ENCODE data around the gene TNNT1. TPM values are rescaled to one million over a fixed set of nuclear protein-coding genes. Genes with fewer than 3 reads are reported as not detected.

Gene TNNT1
- total RNA-seq, 2 experiments from 2014 or later = 0.32 TPM; not detected in 1

GRCh38 chr19:55118401-55118991, 30.5 kb downstream of the TNNT1 start:
- no peaks in the 10 kb centered on the region for H3K9me3 Mint-ChIP-seq
- peak overlapping the region; percentile 100 for H3K4me3 Mint-ChIP-seq
- peak overlapping the region; percentile 97 for H3K27ac Mint-ChIP-seq
- H3K27me3 Mint-ChIP-seq = peaks cover 11% of the 10 kb centered on the region
- H3K36me3 Mint-ChIP-seq (ENCODE audit: low read depth) = peaks cover 11% of the 10 kb centered on the region
- ChIA-PET POLR2A (interaction anchor here (0.6 kb wide), 1 partner anchor 53 kb away, joined by 7 read pairs; no protein-coding TSS in a partner anchor), CTCF (interaction anchor here (1.1 to 1.2 kb wide), 2 partner anchors 31 to 385 kb away, joined by 3 read pairs; no protein-coding TSS in a partner anchor)
- DNase-seq = peak; percentile 30
- peaks cover 38% of the 10 kb centered on the region for H3K4me1 Mint-ChIP-seq

DNA sequence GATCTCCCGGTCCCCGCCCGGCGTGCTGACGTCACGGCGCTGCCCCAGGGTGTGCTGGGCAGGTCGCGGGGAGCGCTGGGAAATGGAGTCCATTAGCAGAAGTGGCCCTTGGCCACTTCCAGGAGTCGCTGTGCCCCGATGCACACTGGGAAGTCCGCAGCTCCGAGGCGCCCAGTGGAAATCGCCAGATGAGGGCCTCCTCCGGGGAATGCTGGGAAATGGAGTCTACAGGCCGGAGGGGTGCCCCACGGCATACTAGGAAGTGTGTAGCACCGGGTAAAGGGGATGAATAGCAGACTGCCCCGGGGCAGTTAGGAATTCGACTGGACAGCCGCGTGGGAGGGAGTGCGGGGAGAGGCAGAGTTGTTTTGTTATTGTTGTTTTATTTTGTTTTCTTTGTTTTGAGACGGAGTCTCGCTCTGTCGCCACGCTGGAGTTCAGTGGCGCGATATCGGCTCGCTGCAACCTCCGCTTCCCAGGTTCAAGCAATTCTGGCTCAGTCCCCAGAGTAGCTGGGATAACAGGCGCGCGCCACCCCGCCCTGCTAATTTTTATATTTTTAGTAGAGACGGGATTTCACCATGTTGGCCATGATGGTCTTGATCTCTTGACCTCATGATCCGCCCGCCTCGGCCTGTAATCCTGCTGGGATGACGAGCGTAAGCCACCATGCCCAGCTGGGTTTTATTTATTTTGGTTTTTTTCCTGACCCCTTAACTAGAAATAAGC, 31.2 kb downstream of the TNNT1 start:
- ChIA-PET POLR2A (interaction anchor here (0.6 to 1.0 kb wide), 3 partner anchors 32 to 135 kb away, joined by 3 to 7 read pairs (median 5); no protein-coding TSS in a partner anchor), CTCF (interaction anchor here (1.1 to 1.2 kb wide), 2 partner anchors 30 to 386 kb away, joined by 3 read pairs; no protein-coding TSS in a partner anchor)
- peak overlapping the region; percentile 100 for H3K4me3 Mint-ChIP-seq
- H3K9me3 Mint-ChIP-seq = no peaks in the 10 kb centered on the region
- peaks cover 38% of the 10 kb centered on the region for H3K4me1 Mint-ChIP-seq
- peak; percentile 98 for DNase-seq
- H3K27me3 Mint-ChIP-seq = peaks cover 8% of the 10 kb centered on the region
- peak overlapping the region; percentile 97 for H3K27ac Mint-ChIP-seq
- H3K36me3 Mint-ChIP-seq (ENCODE audit: low read depth) = peaks cover 11% of the 10 kb centered on the region

DNA sequence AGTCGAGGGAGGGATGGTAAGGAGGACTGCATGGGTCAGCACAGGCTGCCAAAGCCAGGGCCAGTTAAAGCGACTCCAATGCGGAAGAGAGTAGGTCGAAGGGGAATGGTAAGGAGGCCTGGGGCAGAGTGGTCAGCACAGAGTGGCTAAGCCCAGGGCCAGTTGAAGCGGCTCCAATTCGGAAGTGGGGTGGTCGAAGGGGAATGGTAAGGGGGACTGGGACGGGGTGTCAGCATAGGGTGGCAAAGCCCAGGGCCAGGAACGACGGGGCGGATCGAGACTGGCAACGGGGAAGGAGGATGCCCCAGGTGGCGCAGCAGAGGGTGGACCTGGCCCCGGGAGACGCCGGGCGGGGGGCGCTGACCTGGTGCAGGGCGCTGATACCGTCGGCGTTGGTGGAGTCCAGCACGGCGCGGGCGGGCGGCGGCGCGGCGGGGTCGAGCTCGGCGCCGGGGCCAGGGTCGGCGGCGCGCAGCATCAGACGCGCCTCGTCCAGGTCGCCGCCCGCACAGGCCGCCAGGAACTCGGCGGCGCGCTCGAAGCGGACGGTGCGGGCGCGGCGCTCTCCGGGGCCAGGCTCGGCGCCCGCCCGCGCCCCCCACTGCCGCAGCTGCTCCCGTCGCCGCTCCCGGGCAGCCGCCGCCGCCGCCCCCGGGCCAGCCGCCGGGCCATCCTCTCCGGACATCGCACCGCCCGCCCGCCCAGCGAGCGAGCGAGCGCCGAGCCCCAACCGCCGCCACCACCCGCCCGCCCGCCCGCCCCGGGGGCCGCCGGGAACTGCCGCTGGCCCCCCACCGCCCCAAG, 31.9 kb downstream of the TNNT1 start, which contains the start of gene PPP1R12C:
PPP1R12C (minus strand) TSS at position 779 of the 804 bp plus-strand sequence; CDS start at position 685, 94 bp downstream.
- peaks cover 11% of the 10 kb centered on the region for H3K36me3 Mint-ChIP-seq (ENCODE audit: low read depth)
- DNase-seq = peak; percentile 16
- peaks cover 38% of the 10 kb centered on the region for H3K4me1 Mint-ChIP-seq
- peaks cover 8% of the 10 kb centered on the region for H3K27me3 Mint-ChIP-seq
- CTCF ChIA-PET = interaction anchor here (0.9 to 1.2 kb wide), 3 partner anchors 11 to 387 kb away, joined by 3 to 4 read pairs (median 3); no protein-coding TSS in a partner anchor
- POLR2A ChIA-PET = interaction anchor here (1.0 kb wide), 2 partner anchors 32 to 136 kb away, joined by 3 to 5 read pairs; no protein-coding TSS in a partner anchor
- peak within 1 kb of the TSS; percentile 100 for H3K4me3 Mint-ChIP-seq
- H3K27ac Mint-ChIP-seq = peak within 1 kb of the TSS; percentile 97
- no peaks in the 10 kb centered on the region for H3K9me3 Mint-ChIP-seq

DNA sequence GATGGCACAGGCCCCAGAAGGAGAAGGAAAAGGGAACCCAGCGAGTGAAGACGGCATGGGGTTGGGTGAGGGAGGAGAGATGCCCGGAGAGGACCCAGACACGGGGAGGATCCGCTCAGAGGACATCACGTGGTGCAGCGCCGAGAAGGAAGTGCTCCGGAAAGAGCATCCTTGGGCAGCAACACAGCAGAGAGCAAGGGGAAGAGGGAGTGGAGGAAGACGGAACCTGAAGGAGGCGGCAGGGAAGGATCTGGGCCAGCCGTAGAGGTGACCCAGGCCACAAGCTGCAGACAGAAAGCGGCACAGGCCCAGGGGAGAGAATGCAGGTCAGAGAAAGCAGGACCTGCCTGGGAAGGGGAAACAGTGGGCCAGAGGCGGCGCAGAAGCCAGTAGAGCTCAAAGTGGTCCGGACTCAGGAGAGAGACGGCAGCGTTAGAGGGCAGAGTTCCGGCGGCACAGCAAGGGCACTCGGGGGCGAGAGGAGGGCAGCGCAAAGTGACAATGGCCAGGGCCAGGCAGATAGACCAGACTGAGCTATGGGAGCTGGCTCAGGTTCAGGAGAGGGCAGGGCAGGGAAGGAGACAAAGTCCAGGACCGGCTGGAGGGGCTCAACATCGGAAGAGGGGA, 32.7 kb downstream of the TNNT1 start:
- no peaks in the 10 kb centered on the region for H3K9me3 Mint-ChIP-seq
- ChIA-PET POLR2A (no interaction called here), CTCF (interaction anchor here (0.9 to 1.1 kb wide), 3 partner anchors 10 to 39 kb away, joined by 3 to 4 read pairs (median 3); no protein-coding TSS in a partner anchor)
- peak overlapping the region; percentile 96 for H3K27ac Mint-ChIP-seq
- DNase-seq = peak; percentile 61
- peaks cover 38% of the 10 kb centered on the region for H3K4me1 Mint-ChIP-seq
- H3K36me3 Mint-ChIP-seq (ENCODE audit: low read depth) = peaks cover 11% of the 10 kb centered on the region
- peak overlapping the region; percentile 97 for H3K4me3 Mint-ChIP-seq
- peaks cover 5% of the 10 kb centered on the region for H3K27me3 Mint-ChIP-seq

DNA sequence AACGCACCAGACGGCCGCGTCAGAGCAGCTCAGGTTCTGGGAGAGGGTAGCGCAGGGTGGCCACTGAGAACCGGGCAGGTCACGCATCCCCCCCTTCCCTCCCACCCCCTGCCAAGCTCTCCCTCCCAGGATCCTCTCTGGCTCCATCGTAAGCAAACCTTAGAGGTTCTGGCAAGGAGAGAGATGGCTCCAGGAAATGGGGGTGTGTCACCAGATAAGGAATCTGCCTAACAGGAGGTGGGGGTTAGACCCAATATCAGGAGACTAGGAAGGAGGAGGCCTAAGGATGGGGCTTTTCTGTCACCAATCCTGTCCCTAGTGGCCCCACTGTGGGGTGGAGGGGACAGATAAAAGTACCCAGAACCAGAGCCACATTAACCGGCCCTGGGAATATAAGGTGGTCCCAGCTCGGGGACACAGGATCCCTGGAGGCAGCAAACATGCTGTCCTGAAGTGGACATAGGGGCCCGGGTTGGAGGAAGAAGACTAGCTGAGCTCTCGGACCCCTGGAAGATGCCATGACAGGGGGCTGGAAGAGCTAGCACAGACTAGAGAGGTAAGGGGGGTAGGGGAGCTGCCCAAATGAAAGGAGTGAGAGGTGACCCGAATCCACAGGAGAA, 33.5 kb downstream of the TNNT1 start:
- Mint-ChIP-seq H3K27ac (peak overlapping the region; percentile 96), H3K9me3 (no peaks in the 10 kb centered on the region), H3K4me3 (peak overlapping the region; percentile 97), H3K36me3 (ENCODE audit: low read depth) (peaks cover 13% of the 10 kb centered on the region), H3K4me1 (peaks cover 40% of the 10 kb centered on the region), H3K27me3 (peaks cover 5% of the 10 kb centered on the region)
- ChIA-PET CTCF (interaction anchor here (0.9 to 1.0 kb wide), 2 partner anchors 30 to 40 kb away, joined by 3 read pairs; no protein-coding TSS in a partner anchor), POLR2A (no interaction called here)
- DNase-seq = no peak

DNA sequence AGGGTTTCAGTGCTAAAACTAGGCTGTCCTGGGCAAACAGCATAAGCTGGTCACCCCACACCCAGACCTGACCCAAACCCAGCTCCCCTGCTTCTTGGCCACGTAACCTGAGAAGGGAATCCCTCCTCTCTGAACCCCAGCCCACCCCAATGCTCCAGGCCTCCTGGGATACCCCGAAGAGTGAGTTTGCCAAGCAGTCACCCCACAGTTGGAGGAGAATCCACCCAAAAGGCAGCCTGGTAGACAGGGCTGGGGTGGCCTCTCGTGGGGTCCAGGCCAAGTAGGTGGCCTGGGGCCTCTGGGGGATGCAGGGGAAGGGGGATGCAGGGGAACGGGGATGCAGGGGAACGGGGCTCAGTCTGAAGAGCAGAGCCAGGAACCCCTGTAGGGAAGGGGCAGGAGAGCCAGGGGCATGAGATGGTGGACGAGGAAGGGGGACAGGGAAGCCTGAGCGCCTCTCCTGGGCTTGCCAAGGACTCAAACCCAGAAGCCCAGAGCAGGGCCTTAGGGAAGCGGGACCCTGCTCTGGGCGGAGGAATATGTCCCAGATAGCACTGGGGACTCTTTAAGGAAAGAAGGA, 34.4 kb downstream of the TNNT1 start:
- peaks cover 16% of the 10 kb centered on the region for H3K36me3 Mint-ChIP-seq (ENCODE audit: low read depth)
- POLR2A ChIA-PET = no interaction called here
- CTCF ChIA-PET = no interaction called here
- peaks cover under 1% of the 10 kb centered on the region for H3K27me3 Mint-ChIP-seq
- no peak for DNase-seq
- H3K9me3 Mint-ChIP-seq = no peaks in the 10 kb centered on the region
- H3K4me3 Mint-ChIP-seq = peak overlapping the region; percentile 97
- peak overlapping the region; percentile 80 for H3K27ac Mint-ChIP-seq
- peaks cover 35% of the 10 kb centered on the region for H3K4me1 Mint-ChIP-seq

DNA sequence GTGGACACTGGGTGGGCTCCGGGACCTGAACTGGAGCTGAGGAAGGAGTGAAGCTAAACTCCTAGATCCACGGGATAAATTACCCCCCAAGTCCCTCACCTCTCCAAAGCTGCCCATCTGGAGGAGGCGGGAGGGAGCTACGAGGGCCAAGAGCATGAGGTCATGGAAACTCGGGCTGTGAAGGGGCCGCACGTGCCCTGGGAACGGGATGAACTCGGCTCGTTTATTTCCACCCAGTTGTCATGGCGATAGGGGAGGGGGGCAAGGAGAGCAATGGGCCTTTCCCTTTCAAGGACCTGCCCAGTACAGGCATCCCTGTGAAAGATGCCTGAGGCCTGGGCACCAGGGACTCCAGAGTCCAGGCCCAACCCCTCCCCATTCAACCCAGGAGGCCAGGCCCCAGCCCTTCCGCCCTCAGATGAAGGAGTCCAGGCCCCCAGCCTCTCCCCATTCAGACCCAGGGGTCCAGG, 35.4 kb downstream of the TNNT1 start:
- H3K27ac Mint-ChIP-seq = no peak overlapping the region
- no peak for DNase-seq
- peaks cover 22% of the 10 kb centered on the region for H3K36me3 Mint-ChIP-seq (ENCODE audit: low read depth)
- H3K27me3 Mint-ChIP-seq = no peaks in the 10 kb centered on the region
- ChIA-PET POLR2A (no interaction called here), CTCF (no interaction called here)
- no peak overlapping the region for H3K4me3 Mint-ChIP-seq
- H3K9me3 Mint-ChIP-seq = no peaks in the 10 kb centered on the region
- H3K4me1 Mint-ChIP-seq = peaks cover 30% of the 10 kb centered on the region

DNA sequence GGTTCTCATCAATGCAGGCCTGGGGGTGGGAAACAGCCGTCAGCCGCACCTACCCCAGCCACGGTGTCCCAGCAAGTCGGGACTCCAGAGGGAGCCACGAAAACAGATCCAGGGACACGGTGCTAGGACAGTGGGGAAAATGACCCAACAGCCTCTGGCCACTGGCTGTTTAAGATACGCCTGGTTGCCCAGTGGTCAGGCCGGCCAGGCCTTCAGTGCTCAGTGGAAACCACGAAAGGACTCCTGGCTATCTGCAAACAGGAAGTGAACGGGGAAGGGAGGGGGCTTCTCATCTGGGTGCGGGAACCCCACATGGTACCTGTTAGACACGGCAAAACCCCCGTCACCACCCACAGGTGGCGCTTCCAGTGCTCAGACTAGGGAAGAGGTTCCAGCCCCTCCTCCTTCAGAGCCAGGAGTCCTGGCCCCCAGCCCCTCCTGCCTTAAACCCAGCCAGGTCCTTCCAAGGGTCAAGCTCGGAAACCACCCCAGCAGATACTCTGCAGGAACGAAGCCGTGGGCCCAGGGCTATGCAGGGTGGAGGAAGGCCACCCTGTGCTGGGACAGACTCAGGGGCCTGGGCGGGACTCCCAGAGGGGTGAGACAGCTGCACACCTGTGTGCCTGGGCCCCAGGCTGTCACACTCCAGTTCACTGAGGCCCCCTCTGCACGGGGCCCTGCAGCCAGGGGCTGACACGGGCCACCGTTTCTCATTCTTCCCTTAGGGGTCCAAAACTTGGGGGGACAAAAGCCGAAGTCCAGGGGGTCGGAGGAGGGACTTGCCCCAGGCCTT, 36.0 kb downstream of the TNNT1 start:
- Mint-ChIP-seq H3K27ac (no peak overlapping the region), H3K4me1 (peaks cover 26% of the 10 kb centered on the region), H3K27me3 (no peaks in the 10 kb centered on the region), H3K9me3 (no peaks in the 10 kb centered on the region), H3K36me3 (ENCODE audit: low read depth) (peaks cover 25% of the 10 kb centered on the region), H3K4me3 (no peak overlapping the region)
- ChIA-PET POLR2A (no interaction called here), CTCF (no interaction called here)
- DNase-seq = no peak

- peaks cover 24% of the 10 kb centered on the region for H3K4me1 Mint-ChIP-seq
- ChIA-PET POLR2A (no interaction called here), CTCF (no interaction called here)
- H3K4me3 Mint-ChIP-seq = no peak overlapping the region
- H3K27me3 Mint-ChIP-seq = no peaks in the 10 kb centered on the region
- peaks cover 23% of the 10 kb centered on the region for H3K36me3 Mint-ChIP-seq (ENCODE audit: low read depth)
- DNase-seq = no peak
- no peaks in the 10 kb centered on the region for H3K9me3 Mint-ChIP-seq
- no peak overlapping the region for H3K27ac Mint-ChIP-seq
Measured at GRCh38 chr19:55112246-55112776, 36.7 kb downstream of the TNNT1 start.

- H3K4me1 Mint-ChIP-seq = peaks cover 24% of the 10 kb centered on the region
- CTCF ChIA-PET = no interaction called here
- peaks cover 28% of the 10 kb centered on the region for H3K36me3 Mint-ChIP-seq (ENCODE audit: low read depth)
- H3K27ac Mint-ChIP-seq = no peak overlapping the region
- H3K27me3 Mint-ChIP-seq = no peaks in the 10 kb centered on the region
- H3K9me3 Mint-ChIP-seq = no peaks in the 10 kb centered on the region
- POLR2A ChIA-PET = no interaction called here
- no peak overlapping the region for H3K4me3 Mint-ChIP-seq
- DNase-seq = no peak
Measured at GRCh38 chr19:55111238-55111831, 37.7 kb downstream of the TNNT1 start.

Measured in activated CD4-positive, alpha-beta T cell treated with anti-CD3 and anti-CD28 coated beads, Interleukin-2, amount 10 ng/mL, durations not matched to agents 7 days and 5 days (primary cell).